Activated B cell treated with CpG ODN at 0.5 μM for 24 hours (primary cell): ENCODE data around the gene CFAP221. TPM values are rescaled to one million over a fixed set of nuclear protein-coding genes. Genes with fewer than 3 reads are reported as not detected.

Experiments
- ATAC-seq: fragments of 200-7000 bp; cut with Tn5 transposase; one replicate; pipeline ENCODE4 v1.10.0; 2021; ENCODE audit warnings: low read depth, mild to moderate bottlenecking, moderate library complexity
- CTCF ChIA-PET: fragments of 350-600 bp; sonication (Branson Sonifier 250); formaldehyde crosslinking; loops from one replicate; lab custom pipeline; 2021; ENCODE audit warnings: antibody characterized with exemption; lab: Charles Lee
- POLR2A ChIA-PET: fragments of 350-600 bp; sonication (Branson Sonifier 250); formaldehyde crosslinking; loops from one replicate; lab custom pipeline; 2021; ENCODE audit warnings: antibody characterized with exemption; lab: Charles Lee
- DNase-seq: peaks from one replicate; pipeline ENCODE4 v3.0.0; 2022
- H3K27ac Mint-ChIP-seq: one replicate; pipeline ENCODE4 v1.8.0; 2020; ENCODE audit warnings: mixed read lengths
- H3K27me3 Mint-ChIP-seq: one replicate; pipeline ENCODE4 v1.8.0; 2021; ENCODE audit warnings: mixed read lengths
- H3K36me3 Mint-ChIP-seq: one replicate; pipeline ENCODE4 v1.8.0; 2021; ENCODE audit warnings: low read depth, mixed read lengths
- H3K4me1 Mint-ChIP-seq: one replicate; pipeline ENCODE4 v1.8.0; 2021; ENCODE audit warnings: mixed read lengths
- H3K4me3 Mint-ChIP-seq: one replicate; pipeline ENCODE4 v1.8.0; 2020; ENCODE audit warnings: mild to moderate bottlenecking, mixed read lengths
- H3K9me3 Mint-ChIP-seq: one replicate; pipeline ENCODE4 v1.8.0; 2020; ENCODE audit warnings: mixed read lengths
- CTCF ChIP-seq: fragments of 200-600 bp; IDR thresholded peaks from one replicate; pipeline ENCODE4 v1.8.0; 2022; ENCODE audit warnings: antibody characterized with exemption, mild to moderate bottlenecking
- intact Hi-C: fragments of 100-400 bp; cut with micrococcal nuclease; formaldehyde crosslinking; loops from one replicate; pipeline ENCODE4 v1.15.1; 2024
- total RNA-seq: library from RNA; stranded (reverse); gene quantifications from 2 replicates; pipeline ENCODE4 v1.2.3, GENCODE V29; 2022

CFAP221 gene
- total RNA-seq, 1 donor from 2014 or later = not detected

DNA sequence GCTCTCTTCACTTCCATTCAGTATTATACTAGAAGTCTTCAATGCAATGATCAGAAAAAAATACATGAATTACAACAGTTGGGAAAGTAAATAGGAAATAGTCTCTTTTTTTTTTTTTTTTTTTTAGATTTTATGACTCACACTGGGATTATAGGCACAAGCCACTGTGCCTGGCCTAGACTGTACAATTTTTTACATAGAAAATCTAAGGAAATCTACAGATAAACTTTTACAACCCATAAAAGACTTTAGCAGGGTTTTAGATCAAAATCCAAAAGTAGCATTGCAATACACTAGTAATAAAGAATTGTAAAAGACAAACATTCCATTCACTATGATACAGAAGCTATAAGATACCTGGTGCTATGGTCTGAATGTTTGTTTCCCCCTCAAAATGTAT is 39.0 kb downstream of the CFAP221 start:
- TF ChIP-seq CTCF = no peak
- CTCF ChIA-PET = no interaction called here
- POLR2A ChIA-PET = no interaction called here
- Mint-ChIP-seq H3K4me1 (no peaks in the 10 kb centered on the region), H3K9me3 (no peaks in the 10 kb centered on the region), H3K27ac (no peak overlapping the region), H3K36me3 (no peaks in the 10 kb centered on the region), H3K4me3 (no peak overlapping the region), H3K27me3 (peaks cover 5% of the 10 kb centered on the region)
- intact Hi-C loops = no loop called here
- DNase-seq (no peak), ATAC-seq (no peak)

GRCh38 chr2:119584469-119584868 is 40.2 kb downstream of the CFAP221 start:
- H3K4me1 Mint-ChIP-seq = no peaks in the 10 kb centered on the region
- no peak for TF ChIP-seq CTCF
- H3K27me3 Mint-ChIP-seq = peaks cover 5% of the 10 kb centered on the region
- intact Hi-C loops = no loop called here
- H3K9me3 Mint-ChIP-seq = no peaks in the 10 kb centered on the region
- ChIA-PET POLR2A (no interaction called here), CTCF (no interaction called here)
- no peak for DNase-seq
- H3K4me3 Mint-ChIP-seq = no peak overlapping the region
- no peaks in the 10 kb centered on the region for H3K36me3 Mint-ChIP-seq
- no peak for ATAC-seq
- H3K27ac Mint-ChIP-seq = no peak overlapping the region

DNA sequence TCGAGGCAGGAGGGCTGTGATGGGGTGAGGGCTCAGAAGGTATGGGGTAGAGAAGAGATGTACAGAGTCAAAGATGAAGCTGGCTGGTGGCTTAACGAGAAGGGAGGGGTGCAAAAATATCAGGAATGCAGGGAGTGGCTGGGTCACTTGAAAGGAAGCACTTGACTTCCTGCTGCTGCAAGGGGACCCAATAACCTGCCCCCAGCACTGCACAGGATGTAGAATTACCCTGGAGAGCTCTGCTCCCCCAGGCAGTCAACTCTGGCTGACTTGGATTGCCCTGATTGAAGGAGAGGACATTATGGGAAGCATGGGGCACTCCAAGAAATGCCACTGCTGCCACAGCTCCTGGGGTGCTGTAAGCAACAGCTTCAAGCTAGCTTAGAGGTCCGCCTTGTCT is 41.8 kb downstream of the CFAP221 start:
- TF ChIP-seq CTCF = no peak
- Mint-ChIP-seq H3K4me1 (no peaks in the 10 kb centered on the region), H3K27ac (no peak overlapping the region), H3K4me3 (no peak overlapping the region), H3K27me3 (peaks cover 4% of the 10 kb centered on the region), H3K9me3 (no peaks in the 10 kb centered on the region), H3K36me3 (no peaks in the 10 kb centered on the region)
- DNase-seq = no peak
- ChIA-PET CTCF (interaction anchor here (1.5 kb wide), 1 partner anchor 10 kb away, joined by 3 read pairs; no protein-coding TSS in a partner anchor), POLR2A (no interaction called here)
- ATAC-seq = no peak
- intact Hi-C loops = no loop called here

GRCh38 chr2:119590873-119591272 is 46.6 kb downstream of the CFAP221 start:
- POLR2A ChIA-PET = no interaction called here
- TF ChIP-seq CTCF = no peak
- H3K9me3 Mint-ChIP-seq = no peaks in the 10 kb centered on the region
- no peaks in the 10 kb centered on the region for H3K4me1 Mint-ChIP-seq
- CTCF ChIA-PET = no interaction called here
- H3K36me3 Mint-ChIP-seq = no peaks in the 10 kb centered on the region
- H3K4me3 Mint-ChIP-seq = no peak overlapping the region
- H3K27me3 Mint-ChIP-seq = peaks cover 7% of the 10 kb centered on the region
- ATAC-seq (no peak), DNase-seq (no peak)
- no peak overlapping the region for H3K27ac Mint-ChIP-seq
- intact Hi-C loops = no loop called here

DNA sequence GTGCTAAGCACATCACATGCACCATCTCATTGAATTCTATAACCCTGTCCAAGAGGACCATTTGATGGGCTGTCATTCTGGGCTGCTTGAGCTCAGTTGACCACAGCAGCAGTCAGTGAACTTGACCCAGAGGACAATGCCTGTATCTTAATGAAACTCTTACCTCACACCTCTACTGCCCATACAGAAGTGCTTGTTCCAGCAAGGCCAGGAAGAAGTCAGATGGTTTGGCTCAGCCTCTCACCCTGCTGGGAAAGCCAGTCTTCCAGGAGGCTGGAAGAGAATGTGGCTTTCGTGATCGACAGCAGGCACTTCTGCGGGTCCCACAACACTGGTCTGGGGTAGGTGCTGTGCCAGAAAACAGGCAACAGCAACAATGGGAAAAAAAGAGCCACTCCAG is 47.3 kb downstream of the CFAP221 start:
- no peak for ATAC-seq
- POLR2A ChIA-PET = no interaction called here
- no peak for TF ChIP-seq CTCF
- Mint-ChIP-seq H3K27ac (no peak overlapping the region), H3K4me1 (no peaks in the 10 kb centered on the region), H3K36me3 (no peaks in the 10 kb centered on the region), H3K27me3 (peaks cover 9% of the 10 kb centered on the region), H3K4me3 (no peak overlapping the region), H3K9me3 (no peaks in the 10 kb centered on the region)
- no peak for DNase-seq
- CTCF ChIA-PET = no interaction called here
- intact Hi-C loops = no loop called here
